Jurkat, Clone E6-1 (cell line): ENCODE measurements around the gene OR4Q3. TPM values are rescaled to one million over a fixed set of nuclear protein-coding genes. Genes with fewer than 3 reads are reported as not detected.
"Not testable (repeated sequence)": the region's sequence is repeated elsewhere in the genome, so short reads cannot be mapped to it uniquely, and the experiment has no call there.

Experiments
- DNase-seq: peaks from one replicate; pipeline ENCODE4 v3.0.0-alpha.2; 2011; ENCODE audit warnings: low read depth, low spot score
- H3K4me3 ChIP-seq: 2 replicates; pipeline ENCODE4 v1.5.1; 2011; ENCODE audit warnings: mild to moderate bottlenecking, low read length, control low read depth, moderate library complexity
- polyA plus RNA-seq: library from polyadenylated mRNA; unstranded; fragments of >200 nt; gene quantifications from one replicate; pipeline ENCODE4 v1.2.1, GENCODE V29; 2012; ENCODE audit warnings: missing spikeins; ENCODE audit not compliant: insufficient read length, insufficient read depth

OR4Q3 gene
- polyA plus RNA-seq, result not detected

DNA sequence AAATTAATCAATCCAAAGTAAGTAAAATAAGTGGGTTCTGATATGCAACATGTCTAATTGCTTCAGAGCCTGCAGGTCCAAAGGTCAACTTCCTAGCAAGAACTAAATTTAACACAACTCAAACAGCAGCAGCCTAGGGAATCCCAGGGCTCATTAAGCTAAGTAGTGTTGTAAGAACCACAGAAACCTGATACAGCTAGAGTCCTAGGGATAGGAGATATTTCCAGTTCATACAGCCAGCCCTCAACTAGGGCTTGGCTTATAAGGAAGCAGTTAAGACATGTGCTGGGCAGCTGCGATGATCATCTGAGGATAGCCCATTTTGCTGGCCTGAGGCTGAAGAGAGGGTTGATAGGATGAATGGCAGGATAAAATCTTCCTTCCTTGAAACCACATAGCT, at the start of gene OR4Q3:
Gene OR4Q3, plus strand, starts transcription at position 316 of the 400 bp plus-strand sequence.
- DNase-seq, result no peak
- H3K4me3 ChIP-seq, result no peak within 1 kb of the TSS

DNA sequence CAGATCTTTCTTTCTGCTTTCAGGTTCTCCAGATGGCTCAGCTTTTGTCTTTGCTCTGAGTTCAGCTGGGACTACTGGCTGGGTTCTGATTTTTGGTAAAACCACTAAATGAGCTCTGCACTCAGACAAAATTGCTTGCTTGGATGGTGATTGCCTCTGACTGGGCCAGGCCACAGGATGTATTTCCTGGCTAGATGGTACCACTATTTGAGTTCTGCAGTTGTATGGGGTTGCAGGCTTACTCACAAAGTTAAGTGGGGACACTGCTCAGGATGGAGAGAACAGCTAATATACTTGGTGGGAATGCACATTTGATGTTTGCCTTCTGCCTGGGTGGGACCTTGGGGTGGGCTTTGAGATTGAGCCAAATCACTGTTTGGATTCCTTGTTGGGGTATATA, 14.0 kb upstream of the OR4Q3 start:
- no peak overlapping the region for H3K4me3 ChIP-seq
- DNase-seq, result no peak

DNA sequence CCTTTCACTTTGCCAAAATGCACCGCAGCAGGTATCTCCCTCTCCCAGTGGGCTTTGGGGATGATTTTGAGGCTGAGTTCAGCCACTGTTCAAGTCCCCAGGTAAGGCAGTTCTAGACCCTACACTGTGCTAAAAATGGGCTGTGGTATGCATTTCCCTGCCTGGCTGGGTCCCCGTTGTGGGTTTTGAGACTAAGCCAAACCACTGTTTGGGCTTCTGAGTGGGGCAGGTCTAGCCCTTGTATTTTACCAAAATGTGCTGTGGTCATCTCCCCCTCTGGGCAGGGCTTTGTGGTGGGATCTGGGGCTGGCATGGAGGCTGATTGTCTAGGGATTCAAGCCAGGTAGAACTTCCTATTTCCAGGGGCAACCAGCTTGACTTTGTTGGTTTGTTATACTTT, 13.6 kb upstream of the OR4Q3 start:
- no peak for DNase-seq
- no peak overlapping the region for H3K4me3 ChIP-seq

DNA sequence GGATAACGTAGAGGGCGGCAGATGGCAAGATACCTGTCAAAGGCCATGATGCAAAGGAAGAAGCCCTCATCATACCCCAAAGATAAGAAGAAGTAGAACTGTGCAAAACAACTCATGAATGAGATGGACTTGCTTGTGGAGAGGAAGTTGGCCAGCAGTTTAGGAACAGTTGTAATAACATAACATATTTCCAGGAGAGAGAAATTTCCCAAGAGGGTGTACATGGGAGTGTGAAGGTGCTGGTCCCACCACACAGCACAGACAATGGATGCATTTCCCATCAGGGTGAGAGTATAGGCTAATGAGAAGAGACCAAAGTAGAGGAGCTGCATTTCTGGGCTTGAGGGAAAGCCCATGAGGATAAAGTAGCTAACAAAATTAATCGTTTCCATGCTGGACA, 9.5 kb upstream of the OR4Q3 start:
- H3K4me3 ChIP-seq, DNase-seq: not testable (repeated sequence)

DNA sequence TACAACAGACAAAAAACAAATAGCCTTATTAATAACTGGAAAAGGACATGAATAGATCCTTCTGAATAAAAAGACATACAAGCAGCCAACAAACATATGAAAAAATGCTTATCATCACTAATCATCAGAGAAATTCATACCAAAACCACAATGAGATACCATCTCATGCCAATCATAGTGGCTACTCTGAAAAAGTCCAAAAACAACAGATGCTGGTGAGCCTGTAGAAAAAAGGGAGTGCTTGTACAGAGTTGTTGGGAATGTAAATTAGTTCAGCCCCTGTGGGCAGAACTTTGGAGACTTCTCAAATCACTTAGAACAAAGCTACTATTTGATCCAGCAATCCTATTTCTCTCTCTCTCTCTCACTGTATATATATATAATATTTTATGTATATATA, 8.9 kb downstream of the OR4Q3 start:
- not testable (repeated sequence) for H3K4me3 ChIP-seq, DNase-seq

DNA sequence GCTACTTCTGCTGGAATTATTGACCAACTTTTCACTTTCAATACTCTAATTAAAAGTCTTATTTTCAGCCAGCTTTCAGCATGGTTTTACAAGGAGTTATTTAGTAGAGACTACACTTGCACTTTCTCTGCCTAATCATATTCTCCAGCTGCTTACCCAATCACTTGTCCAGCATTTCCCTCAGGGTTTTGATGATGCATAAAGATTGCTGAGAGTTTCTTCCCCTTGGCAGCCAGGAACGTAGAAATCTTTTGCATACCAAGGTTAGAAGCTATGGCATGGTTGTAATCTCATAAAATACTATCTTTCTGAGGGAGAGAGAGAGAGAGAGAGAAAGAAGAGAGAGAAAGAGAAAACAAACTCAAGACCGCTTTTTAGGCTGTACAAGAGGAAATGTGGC, 10.8 kb downstream of the OR4Q3 start:
- H3K4me3 ChIP-seq, result no peak overlapping the region
- DNase-seq, result no peak

DNA sequence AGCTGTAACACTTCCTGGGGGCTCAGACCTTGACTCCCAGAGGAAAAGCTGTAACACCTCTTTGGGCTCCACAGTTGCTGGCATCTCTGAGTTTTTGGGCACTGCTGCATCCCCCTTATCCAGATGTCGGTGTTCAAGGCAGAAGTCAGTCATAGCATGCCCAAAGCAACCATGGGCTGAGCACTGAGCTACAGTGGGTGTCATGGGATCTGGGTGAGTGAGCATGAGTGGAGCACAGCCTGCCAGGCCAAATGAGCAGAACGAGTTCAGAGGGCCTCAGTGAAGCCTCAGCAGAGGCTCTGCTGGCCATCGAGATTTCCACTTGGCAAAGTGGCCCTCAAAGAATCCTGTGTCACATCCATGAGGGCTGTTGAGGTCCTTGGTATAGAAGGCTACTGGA, 28.1 kb downstream of the OR4Q3 start:
- DNase-seq, H3K4me3 ChIP-seq: not testable (repeated sequence)

DNA sequence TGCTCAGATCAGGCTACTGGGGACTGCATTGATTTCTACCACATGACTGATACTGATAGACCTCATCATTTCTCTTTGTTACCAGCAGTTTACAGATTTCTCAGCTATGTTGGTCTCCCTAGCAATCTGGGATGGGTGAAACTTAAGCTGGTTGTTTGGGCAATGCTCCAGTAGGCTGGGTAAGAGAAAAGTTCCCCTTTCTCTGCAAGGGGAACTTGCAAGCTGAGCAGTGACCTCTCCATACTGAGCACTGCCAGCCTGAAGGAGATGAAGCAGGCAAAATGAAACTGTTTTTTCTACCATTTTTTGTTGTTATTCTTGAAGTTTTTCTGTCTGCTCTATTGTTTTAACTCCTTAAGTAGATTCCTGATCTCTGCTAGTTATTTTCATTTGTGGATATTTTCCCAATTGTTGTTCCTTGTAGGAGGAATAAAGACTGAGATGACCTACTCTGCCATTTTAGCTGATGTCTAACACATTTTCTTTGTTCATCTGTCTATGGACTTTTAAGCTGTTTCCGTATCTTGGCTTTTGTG, 28.6 kb downstream of the OR4Q3 start:
- DNase-seq, result no peak
- no peak overlapping the region for H3K4me3 ChIP-seq

DNA sequence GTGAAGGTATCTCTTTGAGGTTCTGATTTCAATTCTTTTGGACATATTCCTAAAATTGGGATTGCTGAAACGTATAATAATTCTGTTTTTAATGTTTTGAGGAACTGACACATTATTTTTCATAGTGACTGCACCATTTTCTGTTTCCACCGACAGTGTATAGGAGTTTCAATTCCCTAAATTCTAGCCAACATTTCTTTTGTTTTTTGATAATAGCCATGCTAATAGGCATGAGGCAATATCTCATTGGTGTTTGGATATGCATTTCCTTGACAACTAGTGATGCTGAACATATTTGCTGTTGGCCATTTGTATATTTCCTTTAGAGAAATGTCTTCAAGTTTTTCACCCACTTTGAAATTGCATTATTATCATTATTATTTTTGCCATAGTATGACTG, 29.1 kb downstream of the OR4Q3 start:
- H3K4me3 ChIP-seq, DNase-seq: not testable (repeated sequence)

DNA sequence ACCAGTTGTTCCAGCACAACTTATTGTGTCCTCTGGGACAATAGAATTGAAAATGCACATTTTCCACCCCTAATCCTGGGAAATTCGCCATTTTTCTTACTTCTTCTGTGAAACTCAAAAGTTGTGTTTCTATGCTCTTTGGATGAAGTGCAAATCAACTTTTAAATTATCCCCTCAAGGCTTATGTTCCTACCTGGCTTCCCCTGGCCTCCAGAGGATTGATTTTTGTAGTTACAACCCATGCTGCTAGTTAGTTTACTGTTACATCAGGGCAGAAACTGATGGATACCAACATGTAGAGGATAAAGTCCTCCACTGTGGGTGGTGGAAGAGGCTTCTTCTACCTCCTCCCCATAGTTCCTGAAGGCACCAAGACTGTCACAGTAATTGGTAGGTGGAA, 29.8 kb downstream of the OR4Q3 start, which contains the start of gene OR4M1:
Gene OR4M1, plus strand, starts transcription at position 301 of the 400 bp plus-strand sequence. CDS start 6,819 bp downstream, outside the sequence.
- H3K4me3 ChIP-seq, DNase-seq: not testable (repeated sequence)

DNA sequence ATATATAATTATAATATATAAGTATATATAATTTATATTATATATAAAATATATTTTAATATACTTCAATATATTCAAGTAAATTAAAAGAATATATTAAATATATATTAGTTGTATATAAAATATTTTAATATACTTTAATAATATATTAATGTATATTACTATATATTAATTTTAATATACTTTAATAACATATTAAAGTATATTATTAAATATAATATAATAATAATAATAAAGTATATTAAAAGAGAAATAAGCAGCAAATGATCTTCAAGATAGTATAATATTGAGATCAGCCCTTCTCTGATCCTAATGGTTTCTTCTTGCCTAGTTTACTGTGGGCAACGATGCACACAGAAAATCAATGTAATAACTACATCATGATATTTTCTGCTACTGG, 32.2 kb downstream of the OR4Q3 start:
- no peak for DNase-seq
- no peak overlapping the region for H3K4me3 ChIP-seq

DNA sequence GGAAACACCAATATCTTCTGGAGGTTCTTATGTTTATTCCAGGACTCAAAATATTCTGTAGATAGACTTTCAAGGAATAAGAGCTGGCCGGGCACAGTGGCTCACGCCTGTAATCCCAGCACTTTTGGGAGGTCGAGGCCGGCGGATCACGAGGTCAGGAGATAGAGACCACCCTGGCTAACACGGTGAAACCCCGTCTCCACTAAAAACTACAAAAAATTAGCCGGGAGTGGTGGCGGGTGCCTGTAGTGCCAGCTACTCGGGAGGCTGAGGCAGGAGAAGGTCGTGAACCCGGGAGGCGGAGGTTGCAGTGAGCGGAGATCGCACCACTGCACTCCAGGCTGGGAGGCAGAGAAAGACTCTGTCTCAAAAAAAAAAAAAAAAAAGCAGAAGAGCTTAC, 42.5 kb downstream of the OR4Q3 start:
- not testable (repeated sequence) for H3K4me3 ChIP-seq, DNase-seq

DNA sequence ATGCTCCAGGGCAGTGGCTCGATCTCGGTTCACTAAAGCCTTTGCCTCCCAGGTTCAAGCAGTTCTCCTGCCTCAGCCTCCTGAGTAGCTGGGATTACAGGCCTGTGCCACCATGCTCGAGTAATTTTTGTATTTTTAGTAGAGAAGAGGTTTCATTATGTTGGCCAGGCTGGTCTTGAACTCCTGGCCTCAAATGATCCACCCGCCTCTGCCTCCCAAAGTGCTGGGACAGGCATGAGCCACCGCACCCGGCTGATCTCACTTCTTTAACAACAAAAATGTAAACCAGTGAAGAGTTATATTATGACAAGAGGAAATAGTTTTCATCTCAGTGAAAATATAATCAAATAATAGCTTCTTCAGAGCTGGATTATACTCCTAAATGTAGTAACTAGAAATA, 43.9 kb downstream of the OR4Q3 start:
- not testable (repeated sequence) for DNase-seq, H3K4me3 ChIP-seq

DNA sequence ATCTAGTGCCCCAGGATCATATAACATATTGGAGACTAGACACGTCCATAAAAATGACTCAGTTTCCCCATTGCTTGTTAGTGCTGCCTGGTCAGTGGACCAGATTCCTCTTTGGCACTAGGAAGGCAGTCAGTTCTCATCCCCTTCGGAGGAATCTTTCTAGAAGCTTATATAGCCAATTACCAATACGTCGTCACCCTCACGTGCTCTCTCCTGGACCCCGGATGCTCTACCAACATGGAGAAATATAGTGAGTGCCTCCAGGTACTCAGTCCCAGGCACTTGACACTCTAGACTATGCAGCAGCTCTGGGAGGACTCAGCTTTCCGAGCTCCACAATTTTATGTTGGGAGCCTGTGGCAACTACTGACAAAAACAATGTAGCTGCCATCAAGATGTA, 44.8 kb downstream of the OR4Q3 start:
- H3K4me3 ChIP-seq, DNase-seq: not testable (repeated sequence)

DNA sequence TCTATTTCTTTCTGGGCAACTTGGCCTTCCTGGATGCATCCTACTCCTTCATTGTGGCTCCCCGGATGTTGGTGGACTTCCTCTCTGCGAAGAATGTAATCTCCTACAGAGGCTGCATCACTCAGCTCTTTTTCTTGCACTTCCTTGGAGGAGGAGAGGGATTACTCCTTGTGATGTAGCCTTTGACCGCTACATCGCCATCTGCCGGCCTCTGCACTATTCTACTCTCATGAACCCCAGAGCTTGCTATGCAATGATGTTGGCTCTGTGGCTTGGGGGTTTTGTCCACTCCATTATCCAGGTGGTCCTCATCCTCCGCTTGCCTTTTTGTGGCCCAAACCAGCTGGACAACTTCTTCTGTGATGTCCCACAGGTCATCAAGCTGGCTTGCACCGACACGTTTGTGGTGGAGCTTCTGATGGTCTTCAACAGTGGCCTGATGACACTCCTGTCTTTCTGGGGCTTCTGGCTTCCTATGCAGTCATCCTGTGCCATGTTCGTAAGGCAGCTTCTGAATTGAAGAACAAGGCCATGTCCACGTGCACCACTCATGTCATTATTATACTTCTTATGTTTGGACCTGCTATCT, 53.2 kb downstream of the OR4Q3 start:
- H3K4me3 ChIP-seq, DNase-seq: not testable (repeated sequence)
